GM19240 (cell line): ENCODE data around the gene SERTAD3.
A peak's percentile ranks its signal among the peaks of the same experiment; 100 is the strongest.
"Not testable (repeated sequence)": the region's sequence is repeated elsewhere in the genome, so short reads cannot be mapped to it uniquely, and the experiment has no call there.

ENCODE experiments used
- DNase-seq: peaks from one replicate; pipeline ENCODE4 v3.0.0; 2011; ENCODE audit warnings: low spot score; ENCODE audit not compliant: insufficient read length

The SERTAD3 gene, protein sequence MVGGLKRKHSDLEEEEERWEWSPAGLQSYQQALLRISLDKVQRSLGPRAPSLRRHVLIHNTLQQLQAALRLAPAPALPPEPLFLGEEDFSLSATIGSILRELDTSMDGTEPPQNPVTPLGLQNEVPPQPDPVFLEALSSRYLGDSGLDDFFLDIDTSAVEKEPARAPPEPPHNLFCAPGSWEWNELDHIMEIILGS

DNA sequence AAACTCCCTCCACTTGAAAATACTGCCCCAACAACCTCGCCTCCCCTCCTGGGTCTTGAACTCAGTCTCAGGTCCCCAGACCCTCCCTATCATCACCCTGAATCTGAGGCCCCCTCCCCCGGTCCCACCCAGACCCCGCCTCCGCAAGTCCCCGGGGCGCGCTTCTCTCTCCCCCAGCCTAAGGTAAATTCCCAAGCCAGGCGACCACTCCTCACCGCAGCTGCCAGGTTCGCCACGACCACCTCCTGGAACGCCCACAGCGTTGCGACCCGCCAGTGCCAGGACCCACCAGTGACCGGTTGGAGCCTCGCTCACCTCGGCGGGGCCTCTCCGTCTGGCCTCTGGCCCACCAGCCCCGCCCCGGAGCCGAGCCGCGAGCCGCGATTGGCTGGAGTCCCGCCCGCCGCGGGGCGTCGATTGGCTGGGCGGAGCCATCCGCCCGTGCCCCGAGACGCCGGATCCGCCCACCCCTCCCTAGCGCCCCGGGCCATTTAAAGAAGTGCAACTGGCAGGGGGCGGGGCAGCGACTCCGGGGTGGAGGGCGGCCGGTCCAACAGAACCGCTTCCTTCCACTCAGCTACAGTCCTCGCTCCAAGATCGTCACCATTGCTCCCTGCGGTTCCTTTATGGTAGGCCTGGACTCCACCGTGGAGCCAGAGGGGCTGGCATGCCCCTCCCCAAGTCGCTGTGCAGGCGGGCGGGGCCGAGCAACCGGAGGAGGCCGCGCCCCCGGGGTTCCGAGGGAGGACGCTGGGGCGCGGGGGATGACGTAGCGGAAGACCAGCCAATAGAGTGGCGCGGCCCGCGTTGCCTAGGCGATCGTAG lies at the start of gene SERTAD3:
Gene SERTAD3, minus strand, starts transcription at position 336 of the 825 bp plus-strand sequence. CDS start 2,255 bp downstream, outside the sequence.
- peak; percentile 89 for DNase-seq

DNA sequence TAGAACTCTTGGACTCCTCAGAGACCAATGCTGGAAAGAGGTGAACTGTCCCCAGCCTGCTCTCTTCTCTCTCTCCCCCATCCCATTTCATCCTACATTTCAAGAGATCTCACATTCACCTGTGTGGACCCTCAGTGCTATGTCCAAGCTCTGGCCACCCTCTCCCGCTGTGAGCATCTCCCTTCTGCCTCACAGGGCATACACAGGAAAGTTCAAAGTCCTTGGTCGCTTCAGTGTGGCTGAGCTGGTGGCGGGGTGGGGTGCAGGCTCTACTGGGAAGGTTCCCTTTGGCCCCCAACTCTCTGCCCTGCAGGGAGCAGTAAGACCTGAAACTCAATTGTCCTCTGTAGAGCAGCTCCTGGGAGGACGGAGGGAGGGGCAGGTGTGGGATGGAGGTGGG lies 49.6 kb upstream of the SERTAD3 start:
- DNase-seq, result no peak

DNA sequence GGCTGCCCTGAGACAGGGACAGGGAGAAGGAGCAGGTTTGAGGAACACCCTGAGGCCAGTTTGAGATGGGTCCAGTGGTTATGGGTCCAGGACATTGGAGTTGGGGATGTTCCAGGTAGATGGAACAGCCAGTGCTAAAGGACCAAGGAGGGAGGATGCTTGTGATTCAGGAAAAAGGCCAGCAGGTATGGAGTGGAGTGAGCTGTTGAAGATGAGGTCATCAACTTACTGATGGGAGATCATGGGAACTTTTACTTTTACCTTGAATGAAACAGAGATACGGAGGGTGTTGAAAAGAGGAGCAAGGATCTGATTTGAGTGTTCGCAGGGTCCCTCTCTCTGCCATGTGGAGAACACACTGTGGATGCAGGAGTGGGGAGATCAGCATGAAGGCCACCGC lies 48.1 kb upstream of the SERTAD3 start:
- DNase-seq, result no peak

DNA sequence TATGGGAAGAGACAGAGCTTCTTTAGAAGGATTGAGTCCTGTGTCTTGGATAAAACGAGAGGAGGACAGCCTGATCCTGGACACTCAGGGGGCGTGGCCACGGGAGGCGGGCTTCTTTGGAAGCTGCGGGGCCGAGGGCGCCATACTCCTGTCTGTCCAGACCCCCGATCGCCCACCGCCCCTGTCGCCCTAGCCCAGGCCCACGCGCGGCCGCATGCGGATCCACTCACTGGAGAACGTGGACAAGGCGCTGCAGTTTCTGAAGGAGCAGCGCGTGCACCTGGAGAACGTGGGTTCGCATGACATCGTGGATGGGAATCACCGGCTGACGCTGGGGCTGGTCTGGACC lies 45.7 kb upstream of the SERTAD3 start:
- DNase-seq, result no peak

DNA sequence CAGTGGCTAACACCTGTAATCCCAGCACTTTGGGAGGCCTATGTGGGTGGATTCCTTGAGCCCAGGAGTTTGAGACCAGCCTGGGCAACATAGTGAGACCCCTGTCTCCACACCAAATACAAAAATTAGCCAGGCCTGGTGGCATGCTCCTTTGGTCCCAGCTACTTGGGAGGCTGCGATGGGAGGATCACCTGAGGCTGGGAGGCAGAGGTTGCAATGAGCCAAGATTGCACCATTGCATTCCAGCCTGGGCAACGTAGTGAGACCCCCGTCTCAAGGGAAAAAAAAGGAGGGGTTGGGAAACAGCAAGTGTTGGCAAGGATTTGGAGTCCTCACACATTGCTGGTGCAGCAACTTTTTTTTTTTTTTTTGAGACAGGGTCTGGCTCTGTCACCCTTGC lies 41.9 kb upstream of the SERTAD3 start:
- DNase-seq, result no peak

DNA sequence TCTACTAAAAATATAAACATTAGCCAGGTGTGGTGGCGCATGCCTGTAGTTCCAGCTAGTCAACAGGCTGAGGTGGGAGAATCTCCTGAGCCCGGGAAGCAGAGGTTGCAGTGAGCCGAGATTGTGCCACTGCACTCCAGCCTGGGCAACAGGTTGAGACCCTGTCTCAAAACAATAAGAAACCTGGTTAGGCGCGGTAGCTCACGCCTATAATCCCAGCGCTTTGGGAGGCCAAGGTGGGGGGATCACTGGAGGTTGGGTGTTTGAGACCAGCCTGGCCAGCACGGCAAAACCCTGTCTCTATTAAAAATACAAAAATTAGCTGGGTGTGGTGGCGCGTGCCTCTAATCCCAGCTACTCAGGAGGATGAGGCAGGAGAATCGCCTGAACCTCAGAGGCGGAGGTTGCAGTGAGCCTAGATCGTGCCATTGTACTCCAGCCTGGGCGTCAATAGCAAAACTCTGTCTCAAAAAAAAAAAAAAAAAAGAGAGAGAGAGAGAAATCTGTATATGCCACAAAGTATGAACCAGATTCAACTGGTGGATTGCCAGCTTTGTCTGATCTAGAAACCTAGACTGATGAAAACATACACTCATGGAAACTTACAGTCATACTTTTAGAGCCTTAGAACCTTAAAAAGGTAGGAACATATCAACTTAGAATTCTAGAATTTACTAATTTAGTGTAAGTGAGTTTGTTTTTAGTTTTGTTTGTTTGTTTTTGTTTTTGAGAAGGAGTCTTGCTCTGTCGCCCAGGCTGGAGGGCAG lies 31.9 kb upstream of the SERTAD3 start:
- DNase-seq, result not testable (repeated sequence)

DNA sequence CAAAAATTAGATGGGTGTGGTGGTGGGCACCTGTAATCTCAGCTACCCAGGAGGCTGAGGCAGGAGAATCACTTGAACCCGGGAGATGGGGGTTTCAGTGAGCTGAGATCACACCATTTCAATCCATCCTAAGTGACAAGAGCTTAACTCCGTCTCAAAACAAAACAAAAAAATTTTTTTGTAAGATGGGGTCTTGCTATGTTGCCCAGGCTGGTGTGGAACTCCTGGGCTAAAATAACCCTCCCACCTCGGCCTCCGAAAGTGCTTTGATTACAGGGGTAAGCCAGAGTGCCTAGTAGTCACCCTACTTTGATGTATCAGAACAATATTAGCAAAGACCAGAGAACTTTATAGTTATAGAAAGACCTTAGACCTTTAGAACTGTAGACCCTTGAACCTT lies 30.6 kb upstream of the SERTAD3 start:
- DNase-seq, result no peak

DNA sequence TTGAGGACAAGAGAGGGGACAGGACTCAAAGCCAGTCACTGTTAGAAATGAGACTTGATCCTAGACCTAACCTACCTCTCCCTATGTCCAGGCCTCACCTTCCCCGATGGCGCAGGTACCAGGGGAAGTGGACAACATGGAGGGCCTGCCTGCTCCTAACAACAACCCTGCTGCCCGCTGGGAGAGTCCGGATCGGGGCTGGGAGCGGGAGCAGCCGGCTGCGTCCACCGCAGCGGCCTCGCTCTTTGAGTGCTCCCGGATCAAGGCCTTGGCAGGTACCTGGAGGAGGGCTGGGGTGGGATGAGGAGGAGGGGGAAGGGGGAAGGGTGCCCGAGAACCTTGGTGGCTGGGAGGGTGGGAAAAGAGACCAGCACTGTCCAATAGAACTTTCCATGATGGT lies 28.4 kb upstream of the SERTAD3 start:
- no peak for DNase-seq

DNA sequence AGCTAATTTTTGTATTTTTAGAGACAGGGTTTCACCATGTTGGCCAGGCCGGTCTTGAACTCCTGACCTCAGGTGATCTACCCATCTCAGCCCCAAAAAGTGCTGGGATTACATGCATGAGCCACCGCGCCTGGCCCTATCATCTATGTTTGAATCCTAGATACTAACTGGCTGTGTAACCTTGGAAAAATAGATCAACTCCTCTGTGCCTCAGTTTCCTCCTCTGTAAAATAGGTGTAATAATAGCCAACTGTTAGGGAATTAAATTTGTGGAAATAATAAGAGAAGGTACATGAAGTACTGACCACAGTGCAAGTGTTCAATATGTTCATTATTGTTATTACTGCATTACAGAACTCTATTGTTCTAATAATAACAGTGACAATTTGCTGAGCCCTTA lies 27.0 kb upstream of the SERTAD3 start:
- DNase-seq, result no peak

DNA sequence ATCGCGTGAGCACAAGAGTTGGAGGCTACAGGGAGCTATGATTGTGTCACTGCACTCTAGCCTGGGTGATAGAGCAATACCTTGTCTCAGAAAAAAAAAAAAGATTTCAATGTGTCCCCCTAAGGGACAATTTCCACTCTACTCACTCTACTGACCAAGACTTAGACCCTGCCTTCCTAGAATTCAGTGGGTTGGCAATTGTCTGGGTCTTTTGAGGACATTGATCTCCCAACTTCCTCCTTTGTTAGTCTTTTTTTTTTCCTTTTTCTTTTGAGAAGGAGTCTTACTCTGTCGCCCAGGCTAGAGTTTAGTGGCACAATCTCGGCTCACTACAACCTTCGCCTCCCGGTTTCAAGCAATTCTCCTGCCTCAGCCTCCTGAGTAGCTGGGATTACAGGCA lies 24.9 kb upstream of the SERTAD3 start:
- DNase-seq, result no peak

DNA sequence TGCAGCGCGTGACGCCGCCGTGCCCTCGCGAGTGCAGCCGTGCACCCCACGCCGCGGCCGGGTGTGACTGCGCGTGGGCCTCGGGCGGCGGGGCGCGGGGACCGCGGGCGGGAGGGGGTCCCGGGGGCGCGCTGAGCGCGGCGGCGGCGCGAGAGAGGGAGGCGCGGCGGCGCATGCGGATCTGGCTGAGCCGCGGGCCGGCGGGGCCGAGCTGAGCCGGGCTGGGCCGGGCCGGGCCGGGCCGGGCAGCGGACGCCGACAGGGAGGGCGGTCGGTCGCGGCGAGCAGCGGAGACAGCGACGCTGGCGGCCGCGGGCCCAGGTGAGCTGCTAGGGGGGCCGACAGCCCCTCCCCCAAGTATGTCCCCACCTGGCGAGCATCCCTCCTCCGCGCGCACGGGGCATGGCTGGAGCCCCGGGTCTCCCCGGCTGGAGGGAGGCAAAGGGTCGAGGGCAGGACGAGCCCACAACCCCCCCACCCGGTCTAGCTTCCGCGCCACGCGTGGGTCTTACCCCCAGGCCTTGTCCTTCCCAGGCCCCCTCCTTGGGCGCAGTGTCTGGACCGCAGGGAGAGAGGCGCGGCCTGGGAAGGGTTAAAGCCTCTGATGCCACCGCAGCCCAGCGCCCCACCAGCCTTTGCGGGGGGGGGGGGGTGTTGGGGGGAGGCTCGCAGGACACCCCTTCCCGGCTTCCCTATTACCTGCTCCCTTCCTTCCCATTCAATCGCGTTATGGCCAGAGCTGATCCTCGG lies 23.0 kb upstream of the SERTAD3 start, which contains the start of gene SPTBN4:
Gene SPTBN4, plus strand, starts transcription at position 17 of the 750 bp plus-strand sequence. CDS start 5,621 bp downstream, outside the sequence.
- no peak for DNase-seq

DNA sequence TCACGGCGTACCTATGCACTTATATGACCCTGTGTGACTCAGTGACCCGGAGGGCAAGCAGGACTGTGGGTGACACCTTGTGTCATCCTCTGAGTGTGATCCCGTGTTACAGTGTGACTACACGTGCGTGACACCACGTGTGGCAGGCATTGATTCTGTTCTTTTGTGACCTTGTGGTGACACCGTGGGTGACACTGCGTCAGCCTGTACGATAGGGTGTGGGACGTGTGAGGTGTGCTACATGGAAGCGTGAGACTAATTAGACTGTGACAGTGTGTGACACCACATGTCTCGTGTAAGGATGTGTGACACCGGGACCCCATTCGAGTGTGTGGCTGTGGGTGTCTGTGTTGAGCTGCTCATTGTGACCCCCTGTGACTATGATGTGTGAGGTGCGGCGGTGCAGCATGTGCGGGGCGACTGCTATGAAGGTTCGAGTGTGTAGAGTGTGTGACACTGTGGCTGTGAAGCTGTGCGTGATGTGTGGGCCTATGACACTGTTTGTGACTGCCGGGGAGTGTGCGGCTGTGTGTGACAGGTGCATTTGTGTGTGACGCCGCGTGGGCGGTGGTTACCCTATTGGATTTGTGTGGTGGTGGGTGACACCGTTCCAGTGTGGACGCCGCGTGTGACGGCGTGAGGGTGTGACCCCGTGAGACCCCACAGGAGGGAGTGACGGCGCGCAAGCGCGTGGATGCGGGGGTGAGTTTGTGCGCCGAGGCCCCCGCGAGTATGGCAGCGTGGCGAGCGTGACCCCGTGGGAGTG lies 22.3 kb upstream of the SERTAD3 start:
- no peak for DNase-seq

DNA sequence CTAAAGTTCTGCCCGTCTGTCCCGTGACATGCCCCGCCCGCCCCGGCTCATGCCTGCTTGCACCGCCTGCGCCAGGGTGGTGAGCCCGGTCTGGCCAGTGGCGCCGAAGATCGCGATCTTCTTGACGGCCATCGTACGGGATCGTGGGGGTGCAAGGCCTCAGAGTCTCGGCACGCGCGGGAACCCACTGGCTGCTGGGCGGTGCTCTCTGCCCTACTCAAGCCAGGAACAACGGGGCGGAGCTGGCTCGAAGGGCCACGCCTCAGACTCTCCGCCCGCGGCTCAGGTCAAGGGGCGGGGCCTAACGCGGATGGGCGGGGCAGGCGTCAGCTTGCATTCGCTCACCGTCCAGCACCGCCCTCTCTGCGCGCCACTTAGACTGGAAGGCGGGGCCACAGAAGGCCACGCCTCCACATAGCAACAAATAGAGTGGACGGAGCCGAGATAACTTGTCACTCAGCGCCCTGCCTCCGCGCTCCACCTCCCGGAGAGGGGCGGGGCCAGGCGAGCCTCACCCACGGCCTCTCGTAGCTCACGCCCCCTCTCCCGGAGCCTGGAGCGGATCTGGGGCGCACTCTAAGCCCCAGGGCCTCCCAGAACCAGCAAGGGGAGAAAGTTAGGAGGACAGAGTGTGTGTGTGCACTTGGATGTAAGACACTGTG lies 21.6 kb upstream of the SERTAD3 start, which contains the start of gene BLVRB:
Gene BLVRB, minus strand, starts transcription at position 189 of the 662 bp plus-strand sequence. Its CDS starts 57 bp downstream, at position 132.
- peak; percentile 96 for DNase-seq

DNA sequence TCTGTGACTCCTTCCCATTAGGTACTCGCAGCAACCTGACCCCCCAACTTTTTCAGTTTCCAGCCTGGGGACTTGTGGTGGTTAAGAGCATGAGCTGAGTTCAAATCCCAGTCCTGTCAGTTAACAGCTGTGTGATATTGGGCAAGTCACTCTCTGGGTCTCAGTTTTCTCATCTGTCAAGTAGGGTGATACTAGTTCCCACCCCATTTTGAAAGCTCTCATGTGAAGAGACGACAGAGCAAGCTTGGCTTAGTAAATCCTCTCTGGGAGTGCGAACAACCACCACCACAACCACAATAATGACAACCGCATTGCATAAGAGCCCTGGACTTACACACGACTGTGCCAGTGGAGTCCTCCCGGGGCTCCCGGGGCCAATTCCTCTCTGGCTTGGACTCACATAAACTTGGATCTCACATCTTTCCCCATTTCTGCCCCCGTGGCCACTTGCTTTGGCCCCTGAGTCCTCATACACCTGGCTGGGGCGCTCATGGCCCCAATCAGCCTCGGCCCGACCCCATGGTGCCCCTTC lies 21.0 kb upstream of the SERTAD3 start:
- DNase-seq, result no peak

DNA sequence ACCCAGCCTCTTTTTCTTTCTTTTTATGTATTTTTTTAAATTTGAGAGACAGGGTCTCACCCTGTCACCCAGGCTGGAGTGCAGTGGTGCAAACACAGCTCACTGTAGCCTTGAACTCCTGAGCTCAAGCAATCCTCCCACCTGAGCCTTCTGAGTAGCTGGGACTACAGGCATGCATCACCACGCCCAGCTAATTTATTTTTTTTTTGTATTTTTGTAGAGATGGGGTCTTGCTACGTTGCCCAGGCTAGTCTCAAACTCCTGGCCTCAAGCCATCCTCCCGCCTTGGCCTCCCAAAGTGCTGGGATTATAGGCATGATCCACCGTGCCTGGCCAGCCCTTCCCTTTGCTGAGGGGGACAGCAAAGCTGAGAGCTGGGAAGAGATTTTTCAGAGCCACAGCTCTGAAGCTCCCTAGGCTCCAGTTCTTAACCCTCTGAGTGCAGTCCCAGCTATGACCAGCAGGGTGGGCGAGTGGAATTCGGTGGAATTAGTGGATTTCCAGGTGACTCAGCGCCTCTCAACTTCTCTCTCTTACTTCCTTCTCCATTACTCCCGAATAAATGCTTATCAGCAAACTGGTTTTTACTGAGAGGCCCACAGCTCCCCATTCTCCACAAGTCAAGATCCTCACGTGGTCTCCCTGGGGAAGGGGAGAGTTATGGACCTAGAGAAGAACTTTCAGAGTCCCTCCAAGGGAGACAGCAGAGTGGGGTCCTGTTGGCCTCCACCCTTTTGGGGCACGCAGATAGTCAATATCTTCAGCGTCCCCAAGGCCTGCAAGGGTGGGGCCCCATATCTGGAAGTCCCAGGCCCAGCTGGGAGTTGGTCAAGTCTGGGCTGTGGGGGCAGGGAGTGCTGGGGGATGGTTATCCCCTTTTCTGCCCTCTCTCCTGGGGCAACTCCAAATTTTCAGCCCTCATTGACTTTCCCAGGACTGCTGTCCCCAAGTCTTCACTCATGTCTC lies 20.2 kb upstream of the SERTAD3 start:
- DNase-seq, result no peak

DNA sequence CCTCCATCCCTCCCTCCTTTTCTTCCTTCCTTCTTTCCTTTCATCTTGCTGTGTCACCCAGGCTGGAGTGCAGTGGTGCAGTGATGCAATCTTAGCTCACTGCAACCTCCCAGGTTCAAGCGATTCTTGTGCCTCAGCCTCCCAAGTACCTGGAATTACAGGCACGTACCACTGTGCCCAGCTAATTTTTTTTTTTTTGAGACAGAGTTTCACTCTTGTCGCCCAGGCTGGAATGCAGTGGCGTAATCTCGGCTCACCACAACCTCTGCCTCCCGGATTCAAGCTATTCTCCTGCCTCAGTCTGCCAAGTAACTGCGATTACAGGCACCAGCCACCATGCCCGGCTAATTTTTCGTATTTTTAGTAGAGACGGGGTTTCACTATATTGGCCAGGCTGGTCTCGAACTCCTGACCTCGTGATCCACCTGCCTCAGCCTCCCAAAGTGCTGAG lies 19.5 kb upstream of the SERTAD3 start:
- not testable (repeated sequence) for DNase-seq

DNA sequence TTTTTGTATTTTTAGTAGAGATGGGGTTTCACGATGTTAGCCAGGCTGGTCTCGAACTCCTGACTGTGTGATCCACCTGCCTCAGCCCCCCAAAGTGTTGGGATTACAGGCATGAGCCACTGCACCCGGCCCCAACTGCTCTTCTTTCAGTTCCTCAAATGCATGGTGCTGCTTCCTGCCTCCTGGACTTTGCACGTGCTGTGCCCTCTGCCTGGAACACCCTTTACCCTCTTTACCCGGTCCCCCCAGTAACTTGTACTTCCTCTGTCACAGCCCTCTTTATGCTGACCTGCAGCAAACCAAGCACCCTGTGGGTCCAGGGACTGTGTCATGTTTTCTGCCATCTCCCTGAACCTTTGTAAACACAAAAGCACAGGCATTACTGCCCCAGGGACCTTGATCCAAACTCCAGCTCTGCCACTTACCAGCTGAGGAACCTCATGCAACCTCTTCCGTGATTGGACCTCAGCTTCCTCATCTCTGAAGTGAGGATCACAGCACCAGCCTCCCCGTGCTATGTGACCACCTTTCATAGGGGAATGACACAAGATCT lies 17.6 kb upstream of the SERTAD3 start:
- DNase-seq, result no peak

DNA sequence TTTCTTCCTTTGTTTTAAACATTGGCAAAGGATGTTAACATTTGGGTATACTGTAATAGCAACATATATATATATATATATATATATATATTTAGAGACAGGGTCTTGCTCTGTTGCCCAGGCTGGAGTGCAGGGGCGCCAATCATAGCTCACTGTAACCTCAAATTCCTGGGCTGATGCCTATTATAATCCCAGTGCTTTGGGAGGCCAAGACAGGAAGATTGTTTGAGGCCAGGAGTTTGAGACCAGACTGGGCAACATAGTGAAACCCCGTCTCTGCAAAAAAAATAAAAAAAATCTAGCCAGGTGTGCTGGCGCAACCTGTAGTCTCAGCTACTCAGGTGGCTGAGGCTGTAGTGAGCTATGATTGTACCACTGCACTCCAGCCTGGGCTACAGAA lies 16.1 kb upstream of the SERTAD3 start:
- DNase-seq, result no peak
